Nephron (organoid): ENCODE results near the gene PRH2.

ENCODE experiments used
- H3K27ac Mint-ChIP-seq, 3 experiments: 2 replicates each; pipeline ENCODE4 v1.8.0; 2020; ENCODE audit warnings: mixed read lengths in 3 of 3, mild to moderate bottlenecking in 2 of 3, moderate library complexity in 1 of 3
- H3K27me3 Mint-ChIP-seq: 2 replicates; pipeline ENCODE4 v1.8.0; 2021; ENCODE audit warnings: low read depth, mild to moderate bottlenecking, moderate library complexity, mixed read lengths
- H3K36me3 Mint-ChIP-seq: 2 replicates; pipeline ENCODE4 v1.8.0; 2020; ENCODE audit warnings: low read depth, mixed read lengths
- H3K4me1 Mint-ChIP-seq: 2 replicates; pipeline ENCODE4 v1.8.0; 2020; ENCODE audit warnings: mixed read lengths
- H3K4me3 Mint-ChIP-seq, 3 experiments: 2 replicates each; pipeline ENCODE4 v1.8.0; 2020; ENCODE audit warnings: mild to moderate bottlenecking in 3 of 3, mixed read lengths in 3 of 3, moderate library complexity in 2 of 3
- H3K9me3 Mint-ChIP-seq: 2 replicates; pipeline ENCODE4 v1.8.0; 2020; ENCODE audit warnings: mixed read lengths
- CTCF ChIP-seq, 3 experiments: fragments of 200-600 bp; sonication (generic); IDR thresholded peaks; one replicate each; pipeline ENCODE4 v1.5.0; 2021; ENCODE audit warnings: antibody characterized with exemption in 3 of 3; ENCODE audit not compliant: unreplicated experiment in 3 of 3

PRH2 gene

GRCh38 chr12:10926269-10926668 lies 2.8 kb upstream of the PRH2 start:
- H3K27me3 Mint-ChIP-seq, result no peaks in the 10 kb centered on the region
- no peaks in the 10 kb centered on the region for H3K4me1 Mint-ChIP-seq
- H3K4me3 Mint-ChIP-seq, result no peak overlapping the region
- peaks cover 9% of the 10 kb centered on the region for H3K36me3 Mint-ChIP-seq
- H3K9me3 Mint-ChIP-seq, result peaks cover 5% of the 10 kb centered on the region
- H3K27ac Mint-ChIP-seq, result no peak overlapping the region
- no peak for TF ChIP-seq CTCF (IDR thresholded peaks at IDR 0.05; ENCODE audit: unreplicated experiment in 3 of 3)

GRCh38 chr12:10936506-10936905 lies 7.5 kb downstream of the PRH2 start:
- no peaks in the 10 kb centered on the region for H3K4me1 Mint-ChIP-seq

GRCh38 chr12:10939163-10939562 lies 10.1 kb downstream of the PRH2 start, which contains the start of gene TAS2R14:
Gene TAS2R14 (minus strand): TSS chr12:10939263. CDS start chr12:10939207, 56 bp downstream.
- H3K36me3 Mint-ChIP-seq, result peaks cover 5% of the 10 kb centered on the region
- no peaks in the 10 kb centered on the region for H3K4me1 Mint-ChIP-seq
- no peak within 1 kb of the TSS for H3K4me3 Mint-ChIP-seq
- H3K27ac Mint-ChIP-seq, result no peak within 1 kb of the TSS
- peaks cover 6% of the 10 kb centered on the region for H3K9me3 Mint-ChIP-seq
- TF ChIP-seq CTCF (IDR thresholded peaks at IDR 0.05; ENCODE audit: unreplicated experiment in 3 of 3), result no peak
- no peaks in the 10 kb centered on the region for H3K27me3 Mint-ChIP-seq

More at GRCh38 chr12:10936506-10936905, 7.5 kb downstream of the PRH2 start:
- no peak for TF ChIP-seq CTCF (IDR thresholded peaks at IDR 0.05; ENCODE audit: unreplicated experiment in 3 of 3)
- H3K9me3 Mint-ChIP-seq, result no peaks in the 10 kb centered on the region
- no peak overlapping the region for H3K4me3 Mint-ChIP-seq
- no peaks in the 10 kb centered on the region for H3K27me3 Mint-ChIP-seq
- no peaks in the 10 kb centered on the region for H3K36me3 Mint-ChIP-seq
- no peak overlapping the region for H3K27ac Mint-ChIP-seq

- H3K36me3 Mint-ChIP-seq, result peaks cover 18% of the 10 kb centered on the region
- H3K4me3 Mint-ChIP-seq, result no peak overlapping the region
- H3K9me3 Mint-ChIP-seq, result peaks cover 17% of the 10 kb centered on the region
- no peaks in the 10 kb centered on the region for H3K4me1 Mint-ChIP-seq
- no peak overlapping the region for H3K27ac Mint-ChIP-seq
- H3K27me3 Mint-ChIP-seq, result no peaks in the 10 kb centered on the region
- TF ChIP-seq CTCF (IDR thresholded peaks at IDR 0.05; ENCODE audit: unreplicated experiment in 3 of 3), result no peak
Measured at GRCh38 chr12:10940389-10940788, 11.4 kb downstream of the PRH2 start.

- Mint-ChIP-seq H3K9me3 (peaks cover 27% of the 10 kb centered on the region), H3K36me3 (peaks cover 28% of the 10 kb centered on the region), H3K27ac (no peak overlapping the region), H3K27me3 (no peaks in the 10 kb centered on the region), H3K4me1 (no peaks in the 10 kb centered on the region), H3K4me3 (no peak overlapping the region)
- no peak for TF ChIP-seq CTCF (IDR thresholded peaks at IDR 0.05; ENCODE audit: unreplicated experiment in 3 of 3)
Measured at GRCh38 chr12:10941369-10941768, 12.3 kb downstream of the PRH2 start.

- Mint-ChIP-seq H3K27me3 (no peaks in the 10 kb centered on the region), H3K9me3 (peaks cover 34% of the 10 kb centered on the region), H3K27ac (no peak overlapping the region), H3K4me3 (no peak overlapping the region), H3K36me3 (peaks cover 34% of the 10 kb centered on the region), H3K4me1 (no peaks in the 10 kb centered on the region)
- no peak for TF ChIP-seq CTCF (IDR thresholded peaks at IDR 0.05; ENCODE audit: unreplicated experiment in 3 of 3)
Measured at GRCh38 chr12:10941916-10942607, 13.0 kb downstream of the PRH2 start.
